Smooth muscle cell (in vitro differentiated cells): ENCODE data around the gene KLHDC2. TPM values are rescaled to one million over a fixed set of nuclear protein-coding genes. Genes with fewer than 3 reads are reported as not detected.
"Not testable (repeated sequence)": the region's sequence is repeated elsewhere in the genome, so short reads cannot be mapped to it uniquely, and the experiment has no call there.

Source experiments
- DNase-seq: peaks from one replicate; lab custom pipeline; 2025; ENCODE audit not compliant: unreplicated experiment; lab: John Stamatoyannopoulos, UW
- H2AFZ ChIP-seq: fragments of 200-600 bp; sonication (generic); 2 replicates; pipeline ENCODE4 v1.6.0; 2016; ENCODE audit warnings: antibody characterized with exemption, low read depth, mild to moderate bottlenecking
- H3F3A ChIP-seq: fragments of 200-600 bp; sonication (generic); 2 replicates; pipeline ENCODE4 v1.6.0; 2017; ENCODE audit warnings: antibody characterized with exemption, low read depth
- H3K27ac ChIP-seq: fragments of 200-600 bp; sonication (generic); 2 replicates; pipeline ENCODE4 v1.5.1; 2016; ENCODE audit warnings: low read depth, mild to moderate bottlenecking
- H3K27me3 ChIP-seq: fragments of 200-600 bp; sonication (generic); 2 replicates; pipeline ENCODE4 v1.6.1; 2016; ENCODE audit warnings: low read depth, mild to moderate bottlenecking
- H3K36me3 ChIP-seq: fragments of 200-600 bp; sonication (generic); 2 replicates; pipeline ENCODE4 v1.5.1; 2016; ENCODE audit warnings: low read depth
- H3K4me1 ChIP-seq: fragments of 200-600 bp; sonication (generic); 2 replicates; pipeline ENCODE4 v1.5.1; 2016; ENCODE audit warnings: low read depth
- H3K4me2 ChIP-seq: fragments of 200-600 bp; sonication (generic); 2 replicates; pipeline ENCODE4 v1.6.0; 2016; ENCODE audit warnings: mild to moderate bottlenecking
- H3K4me3 ChIP-seq: fragments of 200-600 bp; sonication (generic); 2 replicates; pipeline ENCODE4 v1.5.1; 2016; ENCODE audit warnings: mild to moderate bottlenecking
- H3K79me2 ChIP-seq: fragments of 200-600 bp; sonication (generic); 2 replicates; pipeline ENCODE4 v1.6.0; 2016; ENCODE audit warnings: low read depth, mild to moderate bottlenecking
- H3K9ac ChIP-seq: fragments of 200-600 bp; sonication (generic); 2 replicates; pipeline ENCODE4 v1.6.0; 2016; ENCODE audit warnings: low read depth
- H3K9me3 ChIP-seq: fragments of 200-600 bp; sonication (generic); replicated peaks from 2 replicates; pipeline ENCODE4 v1.5.1; 2016; ENCODE audit warnings: low read depth
- H4K20me1 ChIP-seq: fragments of 200-600 bp; sonication (generic); 2 replicates; pipeline ENCODE4 v1.6.0; 2016; ENCODE audit warnings: low read depth
- WGBS: methylation state at CpG from one replicate; pipeline ENCODE4 v1.1.7; 2016; ENCODE audit warnings: low lambda C conversion rate; 5-methylcytosine and 5-hydroxymethylcytosine counted together
- polyA plus RNA-seq: library from polyadenylated mRNA; unstranded; fragments of >200 nt; fragmentation: Nextera tagmentation; extraction: Ambion mirVana; gene quantifications from 2 replicates; pipeline ENCODE4 v1.2.1, GENCODE V29; 2016
- total RNA-seq: library from RNA; depleted of rRNA; stranded (reverse); fragments of >200 nt; gene quantifications from 2 replicates; pipeline ENCODE4 v1.2.3, GENCODE V29; 2014
- TF ChIP-seq, protein P1 (sequence below): fragments of 200-600 bp; sonication (generic); IDR thresholded peaks from 2 replicates; pipeline ENCODE4 v1.5.1; 2017; ENCODE audit warnings: borderline replicate concordance, mild to moderate bottlenecking, antibody characterized with exemption; ENCODE audit not compliant: insufficient read depth, poor library complexity, severe bottlenecking

Gene KLHDC2
- total and polyA plus RNA-seq, 2 experiments from 2014 or later = 52.0 to 88.9 TPM

- TF ChIP-seq, protein P1, sequence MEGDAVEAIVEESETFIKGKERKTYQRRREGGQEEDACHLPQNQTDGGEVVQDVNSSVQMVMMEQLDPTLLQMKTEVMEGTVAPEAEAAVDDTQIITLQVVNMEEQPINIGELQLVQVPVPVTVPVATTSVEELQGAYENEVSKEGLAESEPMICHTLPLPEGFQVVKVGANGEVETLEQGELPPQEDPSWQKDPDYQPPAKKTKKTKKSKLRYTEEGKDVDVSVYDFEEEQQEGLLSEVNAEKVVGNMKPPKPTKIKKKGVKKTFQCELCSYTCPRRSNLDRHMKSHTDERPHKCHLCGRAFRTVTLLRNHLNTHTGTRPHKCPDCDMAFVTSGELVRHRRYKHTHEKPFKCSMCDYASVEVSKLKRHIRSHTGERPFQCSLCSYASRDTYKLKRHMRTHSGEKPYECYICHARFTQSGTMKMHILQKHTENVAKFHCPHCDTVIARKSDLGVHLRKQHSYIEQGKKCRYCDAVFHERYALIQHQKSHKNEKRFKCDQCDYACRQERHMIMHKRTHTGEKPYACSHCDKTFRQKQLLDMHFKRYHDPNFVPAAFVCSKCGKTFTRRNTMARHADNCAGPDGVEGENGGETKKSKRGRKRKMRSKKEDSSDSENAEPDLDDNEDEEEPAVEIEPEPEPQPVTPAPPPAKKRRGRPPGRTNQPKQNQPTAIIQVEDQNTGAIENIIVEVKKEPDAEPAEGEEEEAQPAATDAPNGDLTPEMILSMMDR = no peak
- Histone ChIP-seq H3K27ac (peak overlapping the region; percentile 94), H3K36me3 (no peaks in the 10 kb centered on the region), H3K9me3 (no peaks in the 10 kb centered on the region), H3F3A (peaks cover 7% of the 10 kb centered on the region), H3K4me1 (peaks cover 5% of the 10 kb centered on the region), H3K79me2 (peaks cover 42% of the 10 kb centered on the region), H3K27me3 (no peaks in the 10 kb centered on the region), H3K4me3 (peak overlapping the region; percentile 97), H3K9ac (peak overlapping the region; percentile 97), H3K4me2 (peak overlapping the region; percentile 87), H4K20me1 (peaks cover 9% of the 10 kb centered on the region), H2AFZ (no peak overlapping the region)
- DNase-seq = no peak
- 49% methylated on average over 15 of the region's 15 CpGs for WGBS
Measured at GRCh38 chr14:49769581-49770211, 1.7 kb downstream of the KLHDC2 start.

DNA sequence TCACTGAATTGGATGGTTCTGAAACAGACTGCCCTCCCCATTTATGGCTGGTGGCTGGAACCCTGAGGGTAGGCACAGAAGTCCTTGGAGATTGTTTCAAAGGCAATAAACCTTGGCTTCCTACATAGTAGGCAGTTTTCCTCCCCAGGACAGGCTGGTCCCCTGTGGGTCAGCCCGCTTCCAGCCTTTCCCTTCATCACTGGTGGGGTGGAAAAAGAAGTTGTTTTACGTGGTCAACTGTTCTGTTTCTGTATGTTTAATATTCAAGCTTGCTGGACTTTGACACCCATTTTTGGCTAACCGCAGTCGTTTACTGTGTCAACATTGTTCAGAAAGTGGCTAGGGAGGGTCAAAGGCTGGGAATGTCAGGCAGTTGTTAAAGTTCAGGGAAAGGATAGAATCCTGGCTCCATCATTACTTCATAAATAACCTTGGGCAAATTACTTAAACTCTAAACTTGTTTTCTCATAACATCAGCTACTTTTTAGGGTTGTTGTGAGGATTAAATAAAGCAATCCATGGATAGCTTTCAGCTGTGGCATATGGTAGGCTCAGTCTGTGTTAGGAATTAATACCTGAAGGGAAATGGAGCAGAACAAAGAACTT, 2.4 kb downstream of the KLHDC2 start:
- Histone ChIP-seq H3K4me2 (peak overlapping the region; percentile 87), H4K20me1 (peaks cover 9% of the 10 kb centered on the region), H3K4me3 (peak overlapping the region; percentile 97), H3K4me1 (peaks cover 5% of the 10 kb centered on the region), H3K27me3 (no peaks in the 10 kb centered on the region), H3K9ac (no peak overlapping the region), H3F3A (peaks cover 7% of the 10 kb centered on the region), H3K9me3 (no peaks in the 10 kb centered on the region), H2AFZ (no peak overlapping the region), H3K79me2 (peaks cover 42% of the 10 kb centered on the region), H3K36me3 (peaks cover 3% of the 10 kb centered on the region), H3K27ac (no peak overlapping the region)
- DNase-seq = no peak
- TF ChIP-seq, protein P1 = no peak
- 76% methylated on average over 4 of the region's 4 CpGs for WGBS

DNA sequence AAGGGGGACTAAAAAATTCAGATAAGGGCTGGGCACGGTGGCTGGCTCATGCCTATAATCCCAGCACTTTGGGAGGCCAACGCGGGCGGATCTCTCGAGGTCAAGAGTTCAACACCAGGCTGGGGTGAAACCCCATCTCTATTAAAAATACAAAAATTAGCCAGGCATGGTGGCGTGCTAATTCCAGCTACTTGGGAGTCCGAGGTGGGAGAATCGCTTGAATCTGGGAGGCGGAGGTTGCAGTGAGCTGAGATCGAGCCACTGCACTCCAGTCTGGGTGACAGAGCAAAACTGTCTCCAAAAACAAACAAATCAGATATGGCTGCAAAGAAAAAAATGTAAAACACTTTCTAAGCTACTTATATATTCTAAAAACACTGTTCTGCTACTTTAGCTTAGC, 3.7 kb downstream of the KLHDC2 start:
- H2AFZ ChIP-seq, H3K4me1 ChIP-seq, DNase-seq, H4K20me1 ChIP-seq, H3K9ac ChIP-seq, H3K36me3 ChIP-seq, H3K27me3 ChIP-seq, H3K4me3 ChIP-seq, H3F3A ChIP-seq, H3K4me2 ChIP-seq, H3K9me3 ChIP-seq, H3K27ac ChIP-seq: not testable (repeated sequence)
- WGBS = 95% methylated on average over 10 of the region's 10 CpGs
- peaks cover 42% of the 10 kb centered on the region for H3K79me2 ChIP-seq

DNA sequence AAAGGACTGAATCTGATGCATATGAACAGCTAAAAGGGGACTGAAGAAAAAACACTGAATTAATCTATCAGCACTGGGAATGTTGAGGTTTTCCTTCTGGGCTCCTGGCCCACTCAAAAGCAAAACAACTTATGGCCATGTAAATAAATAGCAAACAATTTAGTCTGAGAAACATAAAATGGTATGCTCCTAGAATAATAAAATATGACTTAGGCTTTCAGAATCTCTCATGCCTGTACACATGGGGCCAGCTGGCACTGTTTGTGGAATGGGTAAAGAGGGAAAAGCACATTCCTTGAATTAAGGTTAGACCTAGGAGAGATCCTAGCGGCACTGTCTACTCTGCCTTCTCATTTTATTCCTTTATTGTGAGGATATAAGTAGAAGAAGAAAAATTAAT, 6.2 kb downstream of the KLHDC2 start:
- no peak for DNase-seq
- H3K4me2 ChIP-seq = no peak overlapping the region
- no peak overlapping the region for H2AFZ ChIP-seq
- no peaks in the 10 kb centered on the region for H3K9me3 ChIP-seq
- peaks cover 5% of the 10 kb centered on the region for H3K4me1 ChIP-seq
- TF ChIP-seq, protein P1 = no peak
- no peak overlapping the region for H3K4me3 ChIP-seq
- no peak overlapping the region for H3K9ac ChIP-seq
- H3K27ac ChIP-seq = no peak overlapping the region
- 100% methylated on average over 1 of the region's 1 CpG for WGBS
- H3K36me3 ChIP-seq = peaks cover 19% of the 10 kb centered on the region
- peaks cover 9% of the 10 kb centered on the region for H4K20me1 ChIP-seq
- H3K27me3 ChIP-seq = no peaks in the 10 kb centered on the region
- peaks cover 6% of the 10 kb centered on the region for H3F3A ChIP-seq
- H3K79me2 ChIP-seq = peaks cover 37% of the 10 kb centered on the region
